ENCODE data around the gene ATG7.
"Not testable (repeated sequence)": the region's sequence is repeated elsewhere in the genome, so short reads cannot be mapped to it uniquely, and the experiment has no call there.

The ATG7 gene

GRCh38 chr3:11304175-11304574 lies 32.0 kb downstream of the ATG7 start:
- DNase-seq = no peak

- no peak for DNase-seq
Measured at GRCh38 chr3:11305509-11305908, 33.3 kb downstream of the ATG7 start.

GRCh38 chr3:11306817-11307589 lies 34.8 kb downstream of the ATG7 start:
- DNase-seq = no peak

GRCh38 chr3:11307830-11308432 lies 35.7 kb downstream of the ATG7 start:
- DNase-seq = no peak

- DNase-seq = no peak
Measured at GRCh38 chr3:11310258-11310657, 38.1 kb downstream of the ATG7 start.

- no peak for DNase-seq
Measured at GRCh38 chr3:11312166-11312565, 40.0 kb downstream of the ATG7 start.

- DNase-seq = no peak
Measured at GRCh38 chr3:11317300-11317699, 45.1 kb downstream of the ATG7 start.

- DNase-seq = no peak
Measured at GRCh38 chr3:11322931-11323330, 50.7 kb downstream of the ATG7 start.

- DNase-seq = no peak
Measured at GRCh38 chr3:11323813-11324212, 51.6 kb downstream of the ATG7 start.

GRCh38 chr3:11327619-11328018 lies 55.4 kb downstream of the ATG7 start:
- DNase-seq = no peak

- DNase-seq = no peak
Measured at GRCh38 chr3:11328196-11328945, 56.2 kb downstream of the ATG7 start.

- DNase-seq = no peak
Measured at GRCh38 chr3:11329777-11330176, 57.6 kb downstream of the ATG7 start.

GRCh38 chr3:11331101-11331500 lies 58.9 kb downstream of the ATG7 start:
- DNase-seq = no peak

GRCh38 chr3:11335056-11335608 lies 62.9 kb downstream of the ATG7 start:
- peak; percentile 2 for DNase-seq

- no peak for DNase-seq
Measured at GRCh38 chr3:11339541-11339940, 67.3 kb downstream of the ATG7 start.

- DNase-seq = no peak
Measured at GRCh38 chr3:11346416-11346815, 74.2 kb downstream of the ATG7 start.

- DNase-seq = not testable (repeated sequence)
Measured at GRCh38 chr3:11348877-11349276, 76.7 kb downstream of the ATG7 start.

- no peak for DNase-seq
Measured at GRCh38 chr3:11349446-11349845, 77.2 kb downstream of the ATG7 start.

- DNase-seq = no peak
Measured at GRCh38 chr3:11350374-11350773, 78.2 kb downstream of the ATG7 start.

- no peak for DNase-seq
Measured at GRCh38 chr3:11351451-11351850, 79.3 kb downstream of the ATG7 start.

- DNase-seq = no peak
Measured at GRCh38 chr3:11356269-11356668, 84.1 kb downstream of the ATG7 start.

- no peak for DNase-seq
Measured at GRCh38 chr3:11362600-11362999, 90.4 kb downstream of the ATG7 start.

GRCh38 chr3:11363715-11364114 lies 91.5 kb downstream of the ATG7 start:
- no peak for DNase-seq

GRCh38 chr3:11364181-11364580 lies 92.0 kb downstream of the ATG7 start:
- DNase-seq = no peak

Data from NCI-H446 treated with DMSO at 0.1 percent for 48 hours (cell line).